ENCODE measurements around the gene B4GALT3. TPM values are rescaled to one million over a fixed set of nuclear protein-coding genes. Genes with fewer than 3 reads are reported as not detected.

Gene B4GALT3
- total and polyA plus RNA-seq, 5 donors, result 16.0 to 21.0 (median 19.6) TPM

GRCh38 chr1:161160671-161161145, 16.6 kb downstream of the B4GALT3 start:
- ATAC-seq, result no peak
- intact Hi-C loops (cut with DNase I), result no loop called here
- H3K4me3 ChIP-seq (ENCODE audit: low read length), result no peak overlapping the region

GRCh38 chr1:161159913-161160243, 17.4 kb downstream of the B4GALT3 start:
- Histone ChIP-seq H3K9me3 (ENCODE audit: control insufficient read depth, low read length) (no peaks in the 10 kb centered on the region), H3K4me1 (ENCODE audit: control insufficient read depth, insufficient read depth, low read length) (peaks cover 2% of the 10 kb centered on the region), H3K27me3 (ENCODE audit: control insufficient read depth, insufficient read depth) (no peaks in the 10 kb centered on the region), H3K27ac (ENCODE audit: low read length) (peak overlapping the region; percentile 75), H3K4me3 (ENCODE audit: low read length) (peak overlapping the region; percentile 92)
- intact Hi-C loops (cut with DNase I), result no loop called here
- WGBS, result 5% methylated on average over 11 of the region's 11 CpGs
- DNase-seq (no peak), ATAC-seq (no peak)

More at GRCh38 chr1:161160671-161161145, 16.6 kb downstream of the B4GALT3 start:
- Histone ChIP-seq H3K27me3 (ENCODE audit: control insufficient read depth, insufficient read depth) (no peaks in the 10 kb centered on the region), H3K4me1 (ENCODE audit: control insufficient read depth, insufficient read depth, low read length) (peaks cover 3% of the 10 kb centered on the region), H3K27ac (ENCODE audit: low read length) (no peak overlapping the region), H3K9me3 (ENCODE audit: control insufficient read depth, low read length) (no peaks in the 10 kb centered on the region)
- DNase-seq, result no peak
- 93% methylated on average over 22 of the region's 22 CpGs for WGBS

- peaks cover 4% of the 10 kb centered on the region for H3K4me1 ChIP-seq (ENCODE audit: control insufficient read depth, insufficient read depth, low read length)
- intact Hi-C loops (cut with DNase I), result no loop called here
These were observed 18.0 kb downstream of the B4GALT3 start, which contains the start of gene USP21 for GRCh38 chr1:161159087-161159912. Gene USP21, plus strand, starts transcription at chr1:161159500. Its CDS starts 1,141 bp downstream, at chr1:161160641.

GRCh38 chr1:161158316-161159010, 18.8 kb downstream of the B4GALT3 start:
- ATAC-seq (no peak), DNase-seq (no peak)
- Histone ChIP-seq H3K4me3 (ENCODE audit: low read length) (no peak overlapping the region), H3K27me3 (ENCODE audit: control insufficient read depth, insufficient read depth) (no peaks in the 10 kb centered on the region), H3K27ac (ENCODE audit: low read length) (peak overlapping the region; percentile 68), H3K9me3 (ENCODE audit: control insufficient read depth, low read length) (no peaks in the 10 kb centered on the region), H3K4me1 (ENCODE audit: control insufficient read depth, insufficient read depth, low read length) (peaks cover 4% of the 10 kb centered on the region)
- 78% methylated on average over 9 of the region's 9 CpGs for WGBS
- intact Hi-C loops (cut with DNase I), result no loop called here

More at GRCh38 chr1:161159087-161159912, 18.0 kb downstream of the B4GALT3 start, which contains the start of gene USP21:
- ATAC-seq, result peak; percentile 95
- peak within 1 kb of the TSS; percentile 92 for H3K4me3 ChIP-seq (ENCODE audit: low read length)
- WGBS, result 1% methylated on average over 60 of the region's 60 CpGs
- H3K27ac ChIP-seq (ENCODE audit: low read length), result peak within 1 kb of the TSS; percentile 75
- H3K9me3 ChIP-seq (ENCODE audit: control insufficient read depth, low read length), result no peaks in the 10 kb centered on the region
- DNase-seq, result peak; percentile 94 to 98 (median 97)
- no peaks in the 10 kb centered on the region for H3K27me3 ChIP-seq (ENCODE audit: control insufficient read depth, insufficient read depth)

GRCh38 chr1:161157867-161158266, 19.4 kb downstream of the B4GALT3 start:
- intact Hi-C loops (cut with DNase I), result no loop called here
- 82% methylated on average over 1 of the region's 1 CpG for WGBS
- H3K9me3 ChIP-seq (ENCODE audit: control insufficient read depth, low read length), result no peaks in the 10 kb centered on the region
- no peak overlapping the region for H3K4me3 ChIP-seq (ENCODE audit: low read length)
- peaks cover 4% of the 10 kb centered on the region for H3K4me1 ChIP-seq (ENCODE audit: control insufficient read depth, insufficient read depth, low read length)
- ATAC-seq (no peak), DNase-seq (no peak)
- H3K27ac ChIP-seq (ENCODE audit: low read length), result no peak overlapping the region
- no peaks in the 10 kb centered on the region for H3K27me3 ChIP-seq (ENCODE audit: control insufficient read depth, insufficient read depth)

GRCh38 chr1:161153682-161154337, 23.5 kb downstream of the B4GALT3 start, which contains the start of gene UFC1:
Gene UFC1, plus strand, starts transcription at chr1:161153978. Its CDS starts 20 bp downstream, at chr1:161153998.
- peaks cover 2% of the 10 kb centered on the region for H3K4me1 ChIP-seq (ENCODE audit: control insufficient read depth, insufficient read depth, low read length)
- peak; percentile 80 to 91 (median 88) for DNase-seq
- intact Hi-C loops (cut with DNase I), result no loop called here
- WGBS, result under 1% methylated on average over 33 of the region's 33 CpGs
- no peaks in the 10 kb centered on the region for H3K27me3 ChIP-seq (ENCODE audit: control insufficient read depth, insufficient read depth)
- H3K27ac ChIP-seq (ENCODE audit: low read length), result peak within 1 kb of the TSS; percentile 97
- peak; percentile 91 to 93 for ATAC-seq
- no peaks in the 10 kb centered on the region for H3K9me3 ChIP-seq (ENCODE audit: control insufficient read depth, low read length)
- peak within 1 kb of the TSS; percentile 93 for H3K4me3 ChIP-seq (ENCODE audit: low read length)

- intact Hi-C loops (cut with DNase I), result no loop called here
- peaks cover 2% of the 10 kb centered on the region for H3K4me1 ChIP-seq (ENCODE audit: control insufficient read depth, insufficient read depth, low read length)
- no peak overlapping the region for H3K27ac ChIP-seq (ENCODE audit: low read length)
- peak overlapping the region; percentile 93 for H3K4me3 ChIP-seq (ENCODE audit: low read length)
- DNase-seq, result no peak
- no peaks in the 10 kb centered on the region for H3K27me3 ChIP-seq (ENCODE audit: control insufficient read depth, insufficient read depth)
- 21% methylated on average over 9 of the region's 9 CpGs for WGBS
- H3K9me3 ChIP-seq (ENCODE audit: control insufficient read depth, low read length), result no peaks in the 10 kb centered on the region
- no peak for ATAC-seq
These were observed 24.1 kb downstream of the B4GALT3 start for GRCh38 chr1:161153176-161153575.

GRCh38 chr1:161145832-161146231, 31.5 kb downstream of the B4GALT3 start:
- intact Hi-C loops (cut with DNase I), result no loop called here
- WGBS, result 79% methylated on average over 3 of the region's 3 CpGs
- Histone ChIP-seq H3K9me3 (ENCODE audit: control insufficient read depth, low read length) (no peaks in the 10 kb centered on the region), H3K27me3 (ENCODE audit: control insufficient read depth, insufficient read depth) (no peaks in the 10 kb centered on the region), H3K27ac (ENCODE audit: low read length) (no peak overlapping the region), H3K4me3 (ENCODE audit: low read length) (no peak overlapping the region), H3K4me1 (ENCODE audit: control insufficient read depth, insufficient read depth, low read length) (no peaks in the 10 kb centered on the region)
- DNase-seq (no peak), ATAC-seq (no peak)

- H3K9me3 ChIP-seq (ENCODE audit: control insufficient read depth, low read length), result no peaks in the 10 kb centered on the region
- ATAC-seq (peak in 1 of 2 donors; percentile 39), DNase-seq (peak in 1 of 3 donors; percentile 42)
- no peaks in the 10 kb centered on the region for H3K4me1 ChIP-seq (ENCODE audit: control insufficient read depth, insufficient read depth, low read length)
- H3K27me3 ChIP-seq (ENCODE audit: control insufficient read depth, insufficient read depth), result no peaks in the 10 kb centered on the region
- H3K27ac ChIP-seq (ENCODE audit: low read length), result no peak overlapping the region
- no peak overlapping the region for H3K4me3 ChIP-seq (ENCODE audit: low read length)
- 95% methylated on average over 29 of the region's 29 CpGs for WGBS
- intact Hi-C loops (cut with DNase I), result no loop called here
These were observed 36.4 kb downstream of the B4GALT3 start for GRCh38 chr1:161140755-161141400.

GRCh38 chr1:161139766-161140165, 37.5 kb downstream of the B4GALT3 start:
- H3K4me1 ChIP-seq (ENCODE audit: control insufficient read depth, insufficient read depth, low read length), result no peaks in the 10 kb centered on the region
- H3K27me3 ChIP-seq (ENCODE audit: control insufficient read depth, insufficient read depth), result no peaks in the 10 kb centered on the region
- no peaks in the 10 kb centered on the region for H3K9me3 ChIP-seq (ENCODE audit: control insufficient read depth, low read length)
- intact Hi-C loops (cut with DNase I), result loop anchor here in 3 of 4 donors (10.0 kb wide), 3 partner anchors 65 to 145 kb away; partner anchors contain the start of gene USF1 (in 1 of the 3)
- H3K27ac ChIP-seq (ENCODE audit: low read length), result no peak overlapping the region
- ATAC-seq (peak; percentile 30 to 43), DNase-seq (no peak)
- H3K4me3 ChIP-seq (ENCODE audit: low read length), result no peak overlapping the region
- WGBS, result 28% methylated on average over 1 of the region's 1 CpG
